NCI-H1436 treated with DMSO at 0.1 percent for 48 hours (cell line): ENCODE measurements around the gene LAG3.

Experiments used
- DNase-seq: peaks from one replicate; lab custom pipeline; 2025; lab: John Stamatoyannopoulos, UW

Gene LAG3

DNA sequence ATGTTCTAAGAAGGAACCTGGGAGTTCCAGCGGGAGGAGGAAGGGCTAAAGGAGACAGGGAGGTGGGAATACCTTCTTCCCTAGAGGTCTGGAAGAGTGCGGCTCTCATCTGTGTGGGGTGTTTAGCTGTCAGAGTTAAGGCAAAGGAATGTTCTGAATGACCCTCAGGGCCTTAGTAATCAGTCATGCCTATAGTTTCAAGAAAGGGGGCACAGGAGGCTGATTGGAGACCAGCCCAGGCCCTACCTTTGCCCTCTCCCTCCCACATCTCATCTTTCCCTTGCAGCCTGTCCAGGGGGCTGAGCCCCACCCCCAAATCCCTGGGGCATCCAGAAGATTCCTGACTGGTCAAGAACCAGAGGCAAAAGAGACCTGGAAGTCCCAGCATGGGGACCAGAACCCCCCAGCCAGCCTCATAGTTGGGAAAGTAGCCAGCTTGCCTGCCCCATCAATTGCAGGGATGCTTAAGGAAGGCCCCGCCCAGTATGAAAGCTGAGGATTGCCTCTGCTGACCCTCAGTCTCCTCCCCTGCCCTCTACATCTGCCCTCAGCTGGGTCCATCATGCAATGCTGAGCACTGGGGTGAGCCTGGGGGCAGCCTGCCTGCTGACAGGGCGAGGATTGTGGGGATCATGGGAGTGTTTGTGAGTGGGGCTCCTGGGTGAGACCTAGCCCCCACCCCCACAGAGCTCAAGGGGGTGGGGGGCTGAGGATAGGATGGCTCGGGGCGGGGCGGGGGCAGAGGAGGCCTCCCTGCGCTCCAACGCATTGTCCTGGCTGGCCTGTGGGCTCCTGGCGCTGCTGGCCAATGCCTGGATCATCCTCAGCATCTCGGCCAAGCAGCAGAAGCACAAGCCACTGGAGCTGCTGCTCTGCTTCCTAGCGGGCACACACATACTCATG lies 51.1 kb downstream of the LAG3 start:
- DNase-seq = no peak

DNA sequence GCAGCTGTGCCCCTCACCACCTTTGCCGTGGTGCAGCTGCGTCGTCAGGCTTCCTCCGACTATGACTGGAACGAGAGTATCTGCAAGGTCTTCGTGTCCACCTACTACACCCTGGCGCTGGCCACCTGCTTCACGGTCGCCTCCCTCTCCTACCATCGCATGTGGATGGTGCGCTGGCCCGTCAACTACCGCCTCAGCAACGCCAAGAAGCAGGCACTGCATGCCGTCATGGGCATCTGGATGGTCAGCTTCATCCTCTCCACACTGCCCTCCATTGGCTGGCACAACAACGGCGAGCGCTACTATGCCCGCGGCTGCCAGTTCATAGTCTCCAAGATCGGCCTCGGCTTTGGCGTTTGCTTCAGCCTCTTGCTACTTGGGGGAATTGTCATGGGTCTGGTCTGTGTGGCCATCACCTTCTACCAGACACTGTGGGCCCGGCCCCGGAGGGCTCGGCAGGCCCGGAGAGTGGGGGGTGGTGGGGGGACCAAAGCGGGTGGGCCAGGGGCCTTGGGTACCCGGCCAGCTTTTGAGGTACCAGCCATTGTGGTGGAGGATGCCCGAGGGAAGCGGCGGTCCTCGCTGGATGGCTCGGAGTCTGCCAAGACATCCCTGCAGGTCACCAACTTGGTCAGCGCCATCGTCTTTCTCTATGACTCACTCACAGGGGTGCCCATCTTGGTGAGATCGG lies 51.9 kb downstream of the LAG3 start:
- DNase-seq = no peak

DNA sequence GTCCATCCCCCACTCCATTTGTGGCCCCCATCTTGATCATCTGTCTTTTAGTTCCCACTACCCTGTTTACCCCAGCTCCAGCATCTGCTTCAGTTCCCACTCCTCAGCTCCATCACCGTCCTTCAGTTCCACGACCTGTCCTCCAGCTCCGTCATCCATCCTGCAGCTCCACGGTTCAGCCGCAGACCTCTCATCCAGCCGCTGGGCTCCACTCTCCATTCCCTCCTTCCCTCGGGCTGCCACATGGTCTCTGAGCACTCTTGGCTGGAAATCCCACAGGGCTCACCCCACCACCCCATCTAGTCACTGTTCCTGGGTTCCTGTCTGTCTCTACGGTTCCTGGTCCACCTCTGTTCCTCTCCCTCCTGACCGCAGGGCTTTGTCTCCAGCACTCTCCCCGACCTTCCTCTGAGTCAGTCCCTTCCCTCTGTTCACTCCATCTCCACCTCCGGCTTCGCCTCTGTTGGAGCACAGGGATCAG lies 52.6 kb downstream of the LAG3 start:
- DNase-seq = no peak

GRCh38 chr12:6825398-6826124 lies 53.2 kb downstream of the LAG3 start:
- DNase-seq = peak; percentile 11

GRCh38 chr12:6826125-6826733 lies 53.9 kb downstream of the LAG3 start:
- no peak for DNase-seq

GRCh38 chr12:6826734-6827436 lies 54.6 kb downstream of the LAG3 start:
- no peak for DNase-seq

DNA sequence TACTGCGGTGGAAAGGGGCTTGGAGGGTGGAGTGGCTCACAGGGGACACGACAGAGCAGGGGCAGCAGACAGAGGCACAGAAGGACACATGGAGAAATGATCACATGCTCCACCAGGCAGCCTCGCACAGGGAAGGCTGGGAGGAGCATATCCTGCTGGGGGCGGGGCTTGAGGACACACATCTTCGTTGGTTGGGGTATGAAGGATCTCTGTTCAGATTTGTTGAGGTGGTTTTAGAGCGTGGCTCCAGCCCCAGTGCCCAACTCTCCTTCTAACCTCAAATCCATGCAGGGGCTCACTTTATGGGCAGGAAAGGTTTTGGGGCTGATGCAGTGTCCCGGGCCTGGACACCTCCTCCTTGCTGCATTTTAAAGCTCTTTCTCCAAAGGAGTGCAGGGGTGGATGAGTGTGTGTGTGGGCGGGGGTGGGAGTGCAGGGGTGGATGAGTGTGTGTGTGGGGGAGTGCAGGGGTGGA lies 55.2 kb downstream of the LAG3 start:
- peak; percentile 70 for DNase-seq
